Lung (tissue), 12 donors: ENCODE results near the gene C6orf58. TPM values are rescaled to one million over a fixed set of nuclear protein-coding genes. Genes with fewer than 3 reads are reported as not detected.

Experiments
- ATAC-seq: fragments of 200-7000 bp; cut with Tn5 transposase; one replicate; pipeline ENCODE4 v1.9.1; 2020; ENCODE audit warnings: moderate number of reproducible peaks; ENCODE audit not compliant: insufficient read depth, low FRiP score
- DNase-seq, 3 donors: peaks; one replicate each; pipeline ENCODE4 v3.0.0-alpha.2; 2013 to 2017
- H3K27ac ChIP-seq, 2 donors: one replicate each; pipeline ENCODE4 v1.5.1; 2013; ENCODE audit warnings: mild to moderate bottlenecking in 2 of 2, moderate library complexity in 2 of 2, control low read depth in 1 of 2, inconsistent platforms in 1 of 2, low read depth in 1 of 2, low read length in 1 of 2
- H3K27me3 ChIP-seq, 3 donors: one replicate each; pipeline ENCODE4 v1.5.1; 2013; ENCODE audit warnings: low read length in 2 of 3; ENCODE audit not compliant: control insufficient read depth in 3 of 3, insufficient read depth in 3 of 3
- H3K36me3 ChIP-seq, 4 donors: one replicate each; pipeline ENCODE4 v1.5.1; 2013; ENCODE audit warnings: low read length in 4 of 4, mild to moderate bottlenecking in 1 of 4, moderate library complexity in 1 of 4; ENCODE audit not compliant: control insufficient read depth in 4 of 4, insufficient read depth in 4 of 4
- H3K4me1 ChIP-seq, 5 donors: one replicate each; pipeline ENCODE4 v1.5.1; 2013; ENCODE audit warnings: low read length in 5 of 5, mild to moderate bottlenecking in 2 of 5, moderate library complexity in 1 of 5; ENCODE audit not compliant: control insufficient read depth in 5 of 5, insufficient read depth in 5 of 5
- H3K4me3 ChIP-seq: one replicate; pipeline ENCODE4 v1.5.1; 2013; ENCODE audit warnings: mild to moderate bottlenecking, control low read depth, moderate library complexity
- H3K9ac ChIP-seq, 2 donors: one replicate each; pipeline ENCODE4 v1.5.1; 2013; ENCODE audit warnings: low read length in 2 of 2, control low read depth in 1 of 2; ENCODE audit not compliant: insufficient read depth in 1 of 2
- H3K9me3 ChIP-seq, 4 donors: one replicate each; pipeline ENCODE4 v1.5.1; 2013; ENCODE audit warnings: low read length in 3 of 4, mild to moderate bottlenecking in 1 of 4, moderate library complexity in 1 of 4; ENCODE audit not compliant: control insufficient read depth in 4 of 4, insufficient read depth in 3 of 4
- WGBS, 2 donors: extraction: QIAGEN DNeasy Blood & Tissue Kit; methylation state at CpG; one replicate each; pipeline ENCODE4 v1.1.7; 2013; 5-methylcytosine and 5-hydroxymethylcytosine counted together
- polyA plus RNA-seq, 2 donors: library from polyadenylated mRNA; stranded (reverse); fragments of 200-250 nt; gene quantifications; one replicate each; pipeline ENCODE4 v1.2.1, GENCODE V29; 2013
- total RNA-seq, 2 donors: library from RNA; depleted of rRNA in 1 of 2; stranded (reverse); fragments of >200 nt in 1 of 2; gene quantifications; one replicate each; pipeline ENCODE4 v1.2.1, GENCODE V29; 2014 to 2021
- TF ChIP-seq, protein P1 (sequence below): IDR thresholded peaks from 2 replicates; pipeline ENCODE4 v1.5.1; 2012; ENCODE audit warnings: mild to moderate bottlenecking; ENCODE audit errors: control extremely low read depth, extremely low read depth
- donor health status: control.
- donor health status: control.
- donor health status: Bipolar disorder and iron deficiency.
- donor health status: healthy.
- donor health status: DM: yes; HTN: yes; CAD: no.

Gene C6orf58
- total and polyA plus RNA-seq, 4 donors, result 0.08 to 0.12 TPM; not detected in 2

DNA sequence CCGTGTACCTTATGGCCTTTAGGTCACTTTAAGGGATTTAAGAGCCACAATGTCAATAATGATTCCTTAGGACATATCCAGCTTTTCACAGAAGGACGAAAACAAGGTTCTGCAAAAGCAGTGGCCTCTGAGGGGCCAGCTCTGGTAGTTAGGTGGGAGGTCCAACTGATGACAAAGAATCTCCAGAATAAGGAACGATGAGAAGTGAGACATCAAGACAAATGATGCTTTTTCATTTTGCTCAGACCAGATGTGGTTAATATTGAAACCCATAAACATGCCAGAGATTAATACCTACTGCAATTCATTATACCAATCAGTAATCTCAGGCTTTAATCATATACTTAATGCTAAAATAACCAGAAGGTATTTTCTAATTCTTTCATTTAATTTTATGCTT lies 1.9 kb downstream of the C6orf58 start:
- WGBS, 2 donors, result 69 to 74% methylated on average over 3 of the region's 3 CpGs
- Histone ChIP-seq H3K27ac (no peak overlapping the region), H3K9me3 (no peaks in the 10 kb centered on the region), H3K27me3 (no peaks in the 10 kb centered on the region), H3K9ac (no peak overlapping the region), H3K4me1 (no peaks in the 10 kb centered on the region), H3K36me3 (no peaks in the 10 kb centered on the region), H3K4me3 (no peak overlapping the region)
- TF ChIP-seq, protein P1, sequence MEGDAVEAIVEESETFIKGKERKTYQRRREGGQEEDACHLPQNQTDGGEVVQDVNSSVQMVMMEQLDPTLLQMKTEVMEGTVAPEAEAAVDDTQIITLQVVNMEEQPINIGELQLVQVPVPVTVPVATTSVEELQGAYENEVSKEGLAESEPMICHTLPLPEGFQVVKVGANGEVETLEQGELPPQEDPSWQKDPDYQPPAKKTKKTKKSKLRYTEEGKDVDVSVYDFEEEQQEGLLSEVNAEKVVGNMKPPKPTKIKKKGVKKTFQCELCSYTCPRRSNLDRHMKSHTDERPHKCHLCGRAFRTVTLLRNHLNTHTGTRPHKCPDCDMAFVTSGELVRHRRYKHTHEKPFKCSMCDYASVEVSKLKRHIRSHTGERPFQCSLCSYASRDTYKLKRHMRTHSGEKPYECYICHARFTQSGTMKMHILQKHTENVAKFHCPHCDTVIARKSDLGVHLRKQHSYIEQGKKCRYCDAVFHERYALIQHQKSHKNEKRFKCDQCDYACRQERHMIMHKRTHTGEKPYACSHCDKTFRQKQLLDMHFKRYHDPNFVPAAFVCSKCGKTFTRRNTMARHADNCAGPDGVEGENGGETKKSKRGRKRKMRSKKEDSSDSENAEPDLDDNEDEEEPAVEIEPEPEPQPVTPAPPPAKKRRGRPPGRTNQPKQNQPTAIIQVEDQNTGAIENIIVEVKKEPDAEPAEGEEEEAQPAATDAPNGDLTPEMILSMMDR, result no peak
- ATAC-seq (no peak), DNase-seq (no peak)

DNA sequence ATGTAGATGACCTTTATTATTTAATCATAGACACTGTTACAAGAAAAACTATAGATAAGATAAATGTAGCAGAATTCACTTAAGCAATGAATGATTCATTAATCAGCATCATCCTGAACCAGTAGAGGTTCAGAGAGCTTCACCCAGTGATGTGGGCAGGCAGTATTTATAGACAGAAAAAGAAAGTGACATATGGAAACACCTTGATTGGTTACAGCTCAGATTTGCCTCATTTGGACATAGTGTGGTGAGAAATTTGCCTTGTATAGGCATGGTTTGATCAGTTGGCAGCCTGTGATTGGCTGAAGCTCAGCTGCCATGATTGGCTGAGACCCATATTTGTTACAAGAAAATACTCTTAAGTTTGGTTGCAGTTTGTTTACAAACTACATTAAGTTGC lies 4.6 kb downstream of the C6orf58 start:
- no peaks in the 10 kb centered on the region for H3K9me3 ChIP-seq
- no peak overlapping the region for H3K4me3 ChIP-seq
- TF ChIP-seq, protein P1, result no peak
- H3K27ac ChIP-seq, result no peak overlapping the region
- ATAC-seq (no peak), DNase-seq (no peak)
- no peaks in the 10 kb centered on the region for H3K27me3 ChIP-seq
- no peaks in the 10 kb centered on the region for H3K4me1 ChIP-seq
- H3K9ac ChIP-seq, result no peak overlapping the region
- H3K36me3 ChIP-seq, result no peaks in the 10 kb centered on the region

DNA sequence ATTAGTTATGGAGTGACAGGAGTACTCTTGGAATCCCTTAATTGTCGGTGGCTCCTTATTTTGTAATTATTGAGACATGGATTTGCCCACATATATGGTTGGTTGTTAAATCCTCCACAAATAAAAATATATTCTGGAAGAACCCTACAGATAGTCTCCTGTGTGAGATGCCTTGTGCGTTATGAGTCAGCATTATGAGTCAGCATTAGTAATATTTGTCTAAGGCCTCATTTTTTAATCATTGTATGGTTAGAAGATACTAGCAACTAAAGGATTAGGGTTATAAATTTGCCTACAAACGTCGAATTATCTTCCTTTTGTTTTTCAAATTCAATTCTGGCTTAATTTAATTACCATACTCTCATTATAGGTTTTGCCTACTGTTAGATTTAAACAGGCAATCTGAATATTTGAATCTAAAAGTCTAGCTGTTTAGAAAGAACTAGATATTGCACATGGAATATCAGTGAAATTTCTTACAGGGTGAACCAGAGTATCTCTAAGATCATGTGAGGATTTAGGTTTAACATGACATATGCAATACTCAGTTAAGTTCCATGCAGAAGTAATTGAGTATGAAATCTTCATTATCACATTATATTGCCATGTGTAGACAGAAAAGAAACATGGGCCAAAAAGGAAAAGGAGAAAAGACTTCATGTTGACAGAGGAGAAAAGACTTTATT lies 5.9 kb downstream of the C6orf58 start:
- no peak overlapping the region for H3K9ac ChIP-seq
- H3K27me3 ChIP-seq, result no peaks in the 10 kb centered on the region
- no peak overlapping the region for H3K4me3 ChIP-seq
- no peak overlapping the region for H3K27ac ChIP-seq
- no peaks in the 10 kb centered on the region for H3K4me1 ChIP-seq
- DNase-seq (no peak), ATAC-seq (no peak)
- H3K36me3 ChIP-seq, result no peaks in the 10 kb centered on the region
- WGBS, 2 donors, result 83 to 88% methylated on average over 4 of the region's 4 CpGs
- TF ChIP-seq, protein P1, result no peak
- no peaks in the 10 kb centered on the region for H3K9me3 ChIP-seq

DNA sequence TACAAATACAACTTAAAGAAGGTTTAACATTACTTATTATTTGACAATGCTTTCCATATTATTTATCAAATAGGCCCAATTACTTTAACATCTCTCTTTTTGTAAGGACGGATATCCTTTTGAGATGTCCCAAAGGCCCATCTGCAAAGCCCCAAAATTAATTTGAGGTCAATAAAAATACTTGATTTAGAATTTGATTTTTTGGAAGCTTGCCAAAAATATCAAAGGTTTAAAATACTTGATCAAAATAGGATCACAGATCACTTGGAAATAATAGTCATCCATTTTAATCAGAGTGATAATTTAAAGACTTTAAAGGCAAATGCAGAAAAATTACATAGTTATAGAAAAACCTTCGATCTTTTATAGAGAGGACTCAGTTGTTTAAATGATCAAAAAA lies 8.1 kb downstream of the C6orf58 start:
- H3K36me3 ChIP-seq, result no peaks in the 10 kb centered on the region
- no peaks in the 10 kb centered on the region for H3K9me3 ChIP-seq
- ATAC-seq (no peak), DNase-seq (no peak)
- TF ChIP-seq, protein P1, result no peak
- no peaks in the 10 kb centered on the region for H3K27me3 ChIP-seq
- no peaks in the 10 kb centered on the region for H3K4me1 ChIP-seq
- no peak overlapping the region for H3K4me3 ChIP-seq
- 87 to 92% methylated on average over 2 of the region's 2 CpGs for WGBS, 2 donors
- H3K9ac ChIP-seq, result no peak overlapping the region
- H3K27ac ChIP-seq, result no peak overlapping the region
